Medulla oblongata (tissue), 1 donor: ENCODE data around the gene HIBCH.
"Not testable (repeated sequence)": the region's sequence is repeated elsewhere in the genome, so short reads cannot be mapped to it uniquely, and the experiment has no call there.

Experiments used
- DNase-seq: peaks from one replicate; pipeline ENCODE4 v3.0.0-alpha.2; 2015; ENCODE audit errors: extremely low spot score

The HIBCH gene

DNA sequence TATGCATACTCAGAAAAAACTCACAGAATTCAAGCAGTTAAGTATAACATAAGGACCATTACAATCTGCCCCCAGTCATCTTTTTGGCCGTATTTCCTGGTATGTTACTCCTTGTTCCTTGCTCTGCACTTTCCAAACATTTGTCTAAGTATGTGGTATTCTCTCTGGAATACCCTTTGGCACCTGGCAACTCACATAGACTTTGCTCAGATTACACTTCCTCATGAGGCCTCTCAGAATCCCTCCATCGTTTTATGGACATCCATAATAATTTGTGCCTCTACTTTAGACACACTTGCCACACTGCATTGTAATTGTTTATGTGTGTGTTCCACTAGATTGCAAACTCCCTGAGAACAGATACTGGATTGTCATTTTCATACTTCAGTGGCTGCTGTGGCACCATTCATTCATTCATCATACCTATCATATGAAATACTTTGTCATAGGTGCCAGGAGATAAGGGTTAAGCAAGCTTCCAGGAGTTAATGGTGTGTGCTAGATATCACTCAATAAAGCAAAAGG, 84.0 kb downstream of the HIBCH start:
- no peak for DNase-seq

DNA sequence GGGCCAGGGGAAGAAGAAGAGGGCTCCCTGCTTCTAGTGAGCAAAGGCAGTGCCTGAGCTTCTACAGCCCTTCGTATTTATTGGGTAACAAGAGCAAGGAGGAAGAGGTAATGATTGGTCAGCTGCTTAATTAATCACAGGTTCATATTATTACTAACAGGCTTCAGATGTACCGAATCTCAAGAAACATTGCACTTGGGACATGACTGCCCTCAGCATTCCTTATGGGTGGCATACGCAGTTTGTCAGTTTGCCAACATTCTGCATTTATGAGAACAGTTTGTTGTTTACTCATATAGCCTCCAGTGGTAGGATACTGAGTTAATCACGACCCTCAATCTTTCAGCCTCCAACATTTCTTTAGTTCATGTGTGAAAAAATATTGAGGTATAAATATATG, 84.5 kb downstream of the HIBCH start:
- DNase-seq: no peak

DNA sequence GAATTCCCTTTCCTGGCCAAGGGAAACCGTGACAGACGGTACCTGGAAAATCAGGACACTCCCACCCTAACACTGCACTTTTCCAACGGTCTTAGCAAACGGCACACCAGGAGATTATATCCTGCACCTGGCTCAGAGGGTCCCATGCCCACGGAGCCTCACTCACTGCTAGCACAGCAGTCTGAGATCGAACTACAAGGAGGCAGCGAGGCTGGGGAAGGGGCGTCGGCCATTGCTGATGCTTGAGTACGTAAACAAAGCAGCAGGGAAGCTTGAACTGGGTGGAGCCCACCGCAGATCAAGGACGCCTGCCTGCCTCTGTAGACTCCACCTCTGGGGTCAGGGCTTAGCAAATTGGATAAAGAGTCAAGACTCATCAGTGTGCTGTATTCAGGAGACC, 95.6 kb downstream of the HIBCH start:
- DNase-seq: not testable (repeated sequence)

DNA sequence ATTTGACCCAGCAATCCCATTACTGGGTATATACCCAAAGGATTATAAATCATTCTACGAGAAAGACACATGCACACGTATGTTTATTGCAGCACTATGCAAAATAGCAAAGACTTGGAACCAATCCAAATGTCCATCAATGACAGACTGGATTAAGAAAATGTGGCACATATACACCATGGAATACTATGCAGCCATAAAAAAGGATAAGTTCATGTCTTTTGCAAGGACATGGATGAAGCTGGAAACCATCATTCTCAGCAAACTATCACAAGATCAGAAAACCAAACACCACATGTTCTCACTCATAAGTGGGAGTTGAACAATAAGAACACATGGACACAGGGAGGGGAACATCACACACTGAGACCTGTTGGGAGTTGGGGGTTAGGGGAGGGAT, 96.9 kb downstream of the HIBCH start:
- not testable (repeated sequence) for DNase-seq

DNA sequence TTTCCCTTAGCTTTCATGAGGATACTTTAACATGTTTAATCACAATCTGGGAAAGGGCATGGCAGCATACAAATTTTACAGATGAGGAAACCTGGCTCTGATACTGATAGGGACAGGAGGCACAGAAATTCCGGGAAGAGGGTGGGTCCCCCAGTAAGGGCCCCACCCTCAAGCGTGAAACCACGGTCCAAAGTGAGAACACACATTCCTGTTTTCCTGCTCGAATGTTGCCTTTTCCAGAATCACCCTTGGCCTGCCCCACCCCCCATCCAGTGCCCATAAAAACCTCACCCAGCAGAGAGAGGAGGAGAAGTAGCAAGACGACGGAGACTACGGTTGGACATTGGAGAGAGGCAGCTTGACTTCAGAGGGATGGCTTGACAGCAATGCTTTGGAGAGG, 98.2 kb downstream of the HIBCH start:
- no peak for DNase-seq

DNA sequence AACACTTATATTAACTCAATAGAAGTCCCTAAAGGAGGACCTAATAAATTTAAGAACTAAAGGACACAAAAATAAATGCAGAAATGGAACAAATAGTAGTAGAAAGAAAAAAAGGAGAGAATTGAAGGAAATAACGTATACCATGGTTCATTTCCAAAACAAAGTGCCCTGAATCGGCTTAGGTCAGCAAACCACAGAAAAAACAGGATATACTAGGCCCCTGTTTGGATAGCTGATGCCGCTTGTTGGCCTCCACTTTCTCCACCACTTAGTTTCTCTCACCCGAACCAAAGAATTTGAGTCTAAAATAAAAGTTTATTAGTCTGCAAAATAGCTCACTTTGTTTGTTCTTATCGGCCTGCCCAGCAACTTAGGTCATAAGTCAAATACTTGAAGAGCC, 100.4 kb downstream of the HIBCH start:
- no peak for DNase-seq

DNA sequence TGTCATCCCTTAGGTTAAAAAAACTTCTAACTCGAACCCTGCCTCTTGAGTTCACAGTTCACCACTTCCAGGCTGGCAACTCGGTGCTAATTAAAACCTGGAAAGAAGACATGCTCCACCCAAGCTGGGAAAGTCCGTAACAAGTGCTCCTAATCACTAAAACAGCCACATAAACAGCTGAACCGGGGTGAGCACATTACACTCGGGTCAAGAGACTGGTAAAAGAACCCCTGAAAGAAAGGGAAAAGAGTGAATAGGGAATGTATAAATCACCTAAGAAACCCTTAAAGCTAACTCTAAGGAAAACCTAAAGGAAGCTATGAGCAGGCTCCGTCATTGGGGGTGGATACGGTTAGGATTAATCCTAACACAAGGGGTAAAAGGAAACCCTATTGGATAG, 102.0 kb downstream of the HIBCH start:
- no peak for DNase-seq

DNA sequence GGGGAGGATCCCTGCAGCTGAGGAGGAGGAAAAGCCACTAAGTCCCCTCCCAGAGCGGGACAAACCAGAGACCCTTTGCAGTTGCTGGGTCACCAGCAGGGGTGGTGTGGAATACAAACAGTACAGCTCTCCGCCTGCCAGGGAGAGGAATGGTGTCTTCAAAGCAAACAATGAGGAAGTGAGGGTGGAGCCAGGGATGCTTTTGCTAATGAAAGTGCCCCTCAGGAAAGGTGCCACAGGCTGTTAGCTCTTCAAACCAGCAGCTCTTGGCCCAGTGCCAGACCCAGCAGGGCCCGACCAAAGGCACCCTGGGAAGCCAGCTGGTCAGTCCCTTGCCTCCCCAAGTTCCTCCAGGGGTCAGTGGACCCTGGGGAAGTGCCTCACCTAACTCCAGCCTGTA, 102.8 kb downstream of the HIBCH start:
- no peak for DNase-seq

DNA sequence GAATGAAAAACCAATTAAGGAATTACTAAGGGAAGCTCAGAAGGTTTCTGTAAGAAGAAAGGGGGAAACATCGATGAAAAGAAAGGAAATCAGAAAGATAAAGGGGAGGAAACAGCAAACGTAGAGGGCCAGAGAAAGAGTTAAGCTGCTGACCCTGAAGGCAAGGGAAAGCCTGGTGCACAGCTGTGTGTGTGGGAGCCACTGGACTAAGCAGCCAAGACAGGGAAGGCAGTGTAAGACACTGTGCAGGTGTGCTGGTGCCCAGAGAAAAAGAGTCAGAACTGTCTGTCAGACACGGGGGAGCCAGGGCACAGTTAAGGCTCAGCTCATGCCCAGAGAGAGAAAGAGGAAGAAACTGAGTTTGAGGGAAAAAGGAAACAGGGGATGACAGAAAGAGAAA, 104.0 kb downstream of the HIBCH start:
- DNase-seq: no peak

DNA sequence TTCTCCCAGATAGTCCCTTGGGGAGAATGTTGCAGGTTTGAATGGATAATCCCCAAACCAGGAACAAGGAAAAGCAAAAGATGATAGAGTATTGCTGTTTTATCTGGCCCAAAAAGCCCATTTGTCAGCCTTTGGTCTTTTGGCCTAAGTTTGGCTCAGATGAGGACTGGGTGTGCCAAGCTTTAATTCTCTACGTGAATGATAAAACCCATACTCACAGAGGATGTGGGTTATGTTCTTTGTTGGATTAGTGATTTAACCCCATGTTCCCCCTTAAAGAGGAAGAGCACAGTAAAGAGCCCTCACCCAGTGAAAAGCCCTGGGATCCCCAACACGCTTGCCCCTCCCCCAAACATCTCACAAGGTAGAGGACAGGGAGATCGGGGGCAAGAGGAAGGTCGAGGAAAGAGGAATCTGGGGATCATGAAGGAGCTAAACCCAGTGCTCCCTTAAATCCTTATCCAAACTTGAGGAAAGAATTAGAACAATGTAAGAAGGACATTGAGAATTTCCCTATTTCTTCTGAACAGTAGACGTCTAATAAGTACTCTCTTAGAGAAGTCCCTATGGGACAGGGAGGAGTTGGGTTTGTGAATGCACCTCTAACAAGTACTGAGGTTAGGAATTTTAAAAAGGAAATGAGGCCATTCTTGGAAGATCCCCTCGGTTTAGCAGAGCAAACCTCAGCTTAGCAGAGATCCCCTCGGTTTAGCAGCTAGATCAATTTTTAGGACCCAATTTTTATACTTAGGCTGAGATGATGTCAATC, 105.0 kb downstream of the HIBCH start:
- no peak for DNase-seq

DNA sequence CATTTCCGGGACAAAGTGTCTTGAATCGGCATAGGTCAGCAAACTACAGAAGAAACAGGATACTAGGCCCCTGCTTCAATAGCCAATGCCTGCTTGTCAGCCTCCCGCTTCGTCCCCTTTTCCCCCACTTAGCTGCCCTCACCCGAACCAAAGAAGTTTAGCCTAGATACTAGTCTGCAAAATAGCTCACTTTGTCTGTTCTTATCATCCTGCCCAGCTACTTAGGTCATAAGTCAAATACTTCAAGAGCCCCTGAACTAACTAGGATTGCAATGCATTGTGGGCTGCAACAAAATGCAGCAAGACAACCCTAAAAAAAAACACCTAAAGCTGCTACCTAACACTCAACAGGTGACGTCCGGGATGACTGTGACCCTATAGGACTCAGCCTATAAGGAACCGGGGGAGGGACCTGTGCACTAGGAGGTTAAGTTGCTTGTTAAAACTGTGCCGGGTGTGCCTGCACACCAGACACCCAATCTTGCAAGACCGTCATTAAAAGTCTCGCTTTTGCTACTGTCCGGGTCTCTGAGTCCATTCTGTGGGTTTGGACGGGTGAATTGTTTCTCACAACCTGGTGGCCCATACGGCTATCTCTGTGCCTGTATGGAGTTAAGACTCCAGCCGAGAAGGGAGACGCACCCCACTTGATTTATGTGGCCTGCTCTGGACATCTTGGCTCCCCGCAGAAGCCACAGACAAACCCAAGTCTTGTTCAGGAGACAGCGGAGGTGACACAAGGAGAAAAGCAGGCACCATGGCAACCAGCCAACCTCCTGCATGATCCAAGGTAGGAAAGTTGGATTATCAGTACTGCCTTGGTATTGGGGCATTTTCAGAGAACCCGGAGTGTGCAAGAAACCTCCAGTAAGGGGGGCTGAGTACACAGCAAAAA, 105.9 kb downstream of the HIBCH start:
- DNase-seq: no peak

DNA sequence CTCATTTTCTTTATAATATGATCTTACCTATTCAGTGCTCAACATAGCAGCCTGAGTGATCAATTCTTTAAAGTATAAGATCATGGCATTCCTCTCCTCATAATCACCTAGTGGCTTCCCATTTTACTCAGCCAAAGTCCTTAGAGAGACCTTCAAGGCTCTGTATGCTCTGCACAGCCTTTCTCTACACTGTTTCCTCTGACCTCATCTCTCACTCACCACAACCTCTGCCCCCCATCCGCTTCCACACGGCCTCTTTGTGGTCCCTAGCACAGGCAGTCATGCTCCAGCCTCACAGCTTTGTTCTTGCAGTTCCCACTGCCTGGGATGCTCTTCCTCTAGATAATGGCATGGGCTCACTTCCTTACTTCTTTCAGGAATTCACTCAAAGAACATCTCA, 109.2 kb downstream of the HIBCH start:
- no peak for DNase-seq

DNA sequence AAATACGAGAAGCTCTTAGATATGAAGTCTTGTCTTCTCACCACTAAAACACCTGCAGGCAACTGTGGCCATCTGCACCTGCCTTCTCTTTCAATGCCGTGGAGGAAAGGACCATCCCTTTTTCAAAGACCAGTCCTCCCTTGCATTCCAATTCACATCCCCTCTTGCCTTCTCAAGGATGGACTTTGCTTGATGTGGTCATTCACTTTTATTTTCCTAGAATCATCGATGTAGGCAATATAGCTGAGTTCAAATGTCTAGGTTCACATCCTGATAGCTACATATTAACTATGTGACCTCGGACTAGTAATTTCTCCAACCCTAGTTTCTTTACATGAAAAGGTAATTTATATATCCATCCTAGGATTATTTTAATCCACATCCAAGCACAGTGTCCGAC, 110.1 kb downstream of the HIBCH start:
- no peak for DNase-seq

DNA sequence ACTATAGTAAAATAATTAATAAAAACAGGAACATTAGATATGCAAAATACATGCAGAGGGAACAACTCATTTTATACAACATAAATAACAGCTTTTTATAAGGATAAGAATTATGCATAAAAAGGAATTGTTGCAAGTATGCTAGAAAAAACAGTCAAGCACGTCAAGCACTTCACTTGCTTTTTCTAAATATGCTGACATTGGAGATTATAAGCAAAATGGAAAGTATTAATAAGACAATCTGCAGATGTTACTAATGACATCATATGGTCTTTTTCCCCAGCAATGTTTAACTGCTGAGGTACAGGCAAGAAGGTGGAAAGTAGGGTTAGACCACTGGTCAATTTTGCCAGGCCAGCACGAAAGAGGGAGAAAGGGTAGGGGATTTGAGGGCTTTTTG, 111.7 kb downstream of the HIBCH start:
- DNase-seq: no peak

DNA sequence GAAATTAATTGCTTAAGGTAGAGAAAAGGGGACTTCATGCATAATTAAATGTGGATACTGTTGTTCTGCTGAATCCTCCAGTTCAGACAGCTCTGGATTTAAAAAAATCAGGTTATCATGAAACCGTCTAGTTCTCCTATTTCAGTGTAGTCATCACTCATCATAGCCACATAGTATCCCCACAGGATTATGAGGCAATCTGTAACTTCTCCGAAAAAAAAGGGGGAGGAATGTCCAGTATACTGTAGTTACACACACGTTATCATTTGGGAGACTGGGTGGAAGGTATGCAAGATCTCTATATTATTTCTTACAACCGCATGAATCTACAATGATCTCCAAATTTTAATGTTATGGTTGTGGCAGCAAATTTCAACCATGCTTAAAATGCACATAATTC, 114.0 kb downstream of the HIBCH start:
- no peak for DNase-seq

DNA sequence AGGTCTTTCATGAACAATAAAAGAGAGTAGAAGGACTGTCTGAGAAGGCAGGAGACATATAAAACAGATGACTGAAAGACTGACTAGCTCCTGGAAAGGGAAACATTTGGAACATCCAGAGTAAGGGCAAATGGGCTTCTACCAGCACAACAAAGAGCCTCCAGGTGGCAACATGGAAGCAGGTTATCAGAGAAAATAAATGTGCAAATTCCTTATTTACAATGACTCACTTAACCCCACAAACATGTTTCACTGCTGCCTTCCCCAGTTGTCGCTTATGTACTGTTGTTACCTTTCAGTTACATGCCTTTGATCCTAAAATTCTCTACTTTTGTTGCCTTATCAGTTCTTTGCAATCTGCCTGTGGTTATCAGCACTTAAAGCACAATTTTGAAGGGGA, 117.0 kb downstream of the HIBCH start:
- DNase-seq: no peak

DNA sequence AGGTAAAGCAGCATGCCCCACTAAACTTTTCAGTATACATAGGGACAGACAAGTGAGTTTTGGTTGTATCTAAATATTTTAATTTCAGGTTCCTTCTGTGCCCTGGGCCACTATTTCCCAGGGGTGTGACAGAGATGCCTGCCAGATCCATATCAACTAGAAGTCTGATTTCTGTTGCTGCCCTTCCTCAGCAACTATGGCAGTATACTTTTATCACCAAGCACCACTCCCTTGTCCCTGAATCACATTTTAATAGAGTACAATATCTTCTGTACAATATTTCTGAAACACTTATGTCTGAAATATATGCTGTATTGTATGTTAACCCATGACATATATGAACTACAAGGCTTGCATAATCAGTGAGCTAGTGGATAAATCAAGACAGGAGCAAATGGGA, 117.6 kb downstream of the HIBCH start:
- no peak for DNase-seq

DNA sequence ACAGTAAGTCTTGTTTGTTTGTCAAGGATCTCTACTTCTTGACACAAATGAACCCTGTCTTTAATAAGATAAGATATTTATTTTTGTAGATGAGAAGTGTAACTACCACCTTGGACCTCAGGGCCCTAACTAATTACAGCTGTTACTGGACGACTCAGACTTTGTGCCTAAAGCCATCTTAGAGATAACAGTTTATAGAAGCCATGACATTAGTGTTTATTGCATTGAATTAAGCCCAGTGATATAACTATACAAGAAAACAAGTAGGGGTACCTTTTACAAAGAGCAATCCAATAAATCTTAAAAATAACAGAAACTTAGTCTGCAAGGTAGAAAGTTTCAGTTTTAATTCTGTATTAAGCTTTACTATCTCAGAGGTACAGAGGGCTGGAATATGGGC, 119.0 kb downstream of the HIBCH start:
- no peak for DNase-seq

DNA sequence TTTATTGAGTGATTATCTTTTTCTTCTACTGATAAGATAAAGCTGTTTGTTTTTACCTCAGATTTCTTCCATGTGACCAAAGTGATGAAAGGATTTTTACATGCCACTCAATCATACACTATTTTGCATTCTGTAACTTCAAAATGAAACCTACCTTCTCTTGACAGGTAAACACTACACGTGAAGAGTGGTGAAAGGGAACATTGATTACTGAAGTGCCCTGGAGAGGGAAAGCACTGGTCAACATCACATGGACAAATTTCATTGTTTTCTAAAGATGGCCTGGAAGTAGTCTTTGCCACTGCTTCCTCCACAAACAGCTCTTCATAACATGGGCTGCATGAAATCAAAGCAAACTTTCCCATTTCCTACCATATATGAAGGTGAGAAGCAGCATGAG, 120.1 kb downstream of the HIBCH start:
- no peak for DNase-seq

DNA sequence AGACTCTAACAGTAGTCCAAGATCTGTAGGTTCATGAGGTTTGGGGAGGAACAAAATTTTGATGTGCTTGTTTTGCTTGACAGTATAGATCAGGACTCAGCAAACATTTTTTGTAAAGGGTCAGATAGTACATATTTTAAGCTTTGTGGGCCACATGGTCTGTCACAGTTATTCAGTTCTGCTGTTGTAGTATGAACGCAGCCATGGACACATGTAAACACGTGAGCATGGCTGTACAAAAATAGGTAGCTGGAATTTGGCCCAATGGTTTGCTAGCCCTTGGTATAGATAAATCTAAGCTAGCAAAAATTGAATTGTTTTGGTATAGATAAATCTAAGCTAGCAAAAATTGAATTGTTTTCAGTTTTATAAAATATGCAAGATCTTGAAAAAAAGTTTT, 120.5 kb downstream of the HIBCH start:
- no peak for DNase-seq

DNA sequence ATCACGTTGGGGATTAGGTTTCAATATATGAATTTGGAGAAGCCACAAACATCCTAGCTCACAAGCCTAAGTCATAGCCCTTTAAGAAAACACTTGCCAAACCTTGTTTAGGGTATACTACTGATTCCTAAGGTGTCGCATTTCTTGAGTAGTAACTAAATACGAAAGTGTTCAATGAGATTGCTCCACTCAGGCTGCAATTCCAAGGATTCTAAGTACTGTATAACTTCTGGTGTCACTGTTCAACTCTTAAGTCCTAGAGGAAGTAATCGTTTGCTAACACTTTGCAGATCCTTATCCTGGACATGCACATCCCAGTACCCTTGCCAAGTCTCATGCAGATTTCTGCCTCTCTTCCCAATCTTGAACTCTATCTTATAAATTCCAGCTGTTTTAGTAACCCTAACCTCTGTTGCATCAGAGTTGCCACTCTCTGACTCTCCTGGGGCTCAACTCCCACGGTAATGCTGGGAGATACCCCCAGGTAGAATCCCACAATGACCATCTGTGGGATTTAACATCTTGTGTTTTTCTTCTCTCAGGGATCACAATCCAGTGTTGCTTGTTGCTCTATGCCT, 122.4 kb downstream of the HIBCH start:
- no peak for DNase-seq

DNA sequence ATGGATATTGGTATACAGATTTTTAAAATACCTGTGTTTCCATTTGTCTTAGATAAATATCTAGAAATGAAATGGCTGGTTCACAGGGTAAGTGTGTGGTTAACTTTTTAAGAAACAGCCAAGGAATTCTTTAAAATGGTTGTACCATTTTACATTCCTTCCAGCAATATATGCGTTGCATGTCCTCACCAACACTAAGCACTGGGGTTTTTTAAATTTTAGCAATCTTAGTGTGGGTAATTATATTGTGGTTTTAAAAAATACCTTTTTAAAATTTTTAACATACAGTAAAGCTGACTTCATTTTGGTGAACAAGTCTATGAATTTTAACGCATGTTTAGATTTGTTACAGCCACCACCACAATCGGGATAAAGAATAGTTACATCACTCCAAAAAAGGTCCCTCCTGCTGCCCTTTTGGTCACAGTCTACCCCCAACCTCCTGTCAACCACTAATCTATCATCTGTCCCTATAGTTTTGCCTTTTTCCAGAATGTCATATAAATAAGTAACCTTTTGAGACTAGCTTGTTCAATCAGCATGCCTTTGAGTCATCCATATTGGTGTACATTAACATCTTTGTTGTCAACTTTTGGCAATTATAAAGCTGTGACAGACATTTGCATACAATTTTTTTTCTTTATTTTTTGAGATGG, 129.0 kb downstream of the HIBCH start:
- no peak for DNase-seq
